Heart left ventricle (tissue), 16 donors: ENCODE data around the gene TNPO2. TPM values are rescaled to one million over a fixed set of nuclear protein-coding genes. Genes with fewer than 3 reads are reported as not detected.

Source experiments
- ATAC-seq, 4 donors: fragments of 200-7000 bp; cut with Tn5 transposase; one replicate each; pipeline ENCODE4 v1.9.1; 2020 to 2022; ENCODE audit warnings: moderate library complexity in 4 of 4, mild to moderate bottlenecking in 3 of 4, moderate number of reproducible peaks in 1 of 4
- DNase-seq, 5 donors: peaks; one replicate each; pipeline ENCODE4 v3.0.0-alpha.2; 2020
- H3K27ac ChIP-seq, 12 donors: fragments of 200-600 bp; sonication (generic) in 4 of 12; one replicate each; pipeline versions ENCODE4 v1.5.0 to v1.8.0; 2016 to 2022; ENCODE audit warnings: mild to moderate bottlenecking in 2 of 12
- H3K27me3 ChIP-seq, 9 donors: fragments of 200-600 bp; sonication (generic) in 2 of 9; one replicate each; pipeline versions ENCODE4 v1.5.1 to v1.8.0; 2016 to 2022; ENCODE audit warnings: mild to moderate bottlenecking in 3 of 9
- H3K36me3 ChIP-seq, 9 donors: fragments of 200-600 bp; sonication (generic) in 2 of 9; one replicate each; pipeline versions ENCODE4 v1.5.0 to v1.8.0; 2018 to 2022; ENCODE audit warnings: mild to moderate bottlenecking in 2 of 9
- H3K4me1 ChIP-seq, 12 donors: fragments of 200-600 bp; sonication (generic) in 4 of 12; one replicate each; pipeline versions ENCODE4 v1.5.0 to v1.8.0; 2016 to 2022; ENCODE audit warnings: mild to moderate bottlenecking in 3 of 12
- H3K4me3 ChIP-seq, 12 donors: fragments of 200-600 bp; sonication (generic) in 4 of 12; one replicate each; pipeline versions ENCODE4 v1.5.0 to v1.8.0; 2017 to 2022; ENCODE audit warnings: mild to moderate bottlenecking in 9 of 12, moderate library complexity in 4 of 12
- H3K9me3 ChIP-seq, 12 donors: fragments of 200-600 bp; sonication (generic) in 4 of 12; one replicate each; pipeline versions ENCODE4 v1.5.0 to v1.8.0; 2016 to 2022; ENCODE audit warnings: mild to moderate bottlenecking in 1 of 12
- POLR2A ChIP-seq, 2 donors: fragments of 450-650 bp; IDR thresholded peaks; one replicate each; pipeline ENCODE4 v1.6.1; 2017; ENCODE audit warnings: antibody characterized with exemption in 2 of 2, mild to moderate bottlenecking in 2 of 2, moderate library complexity in 2 of 2
- WGBS, 4 donors: extraction: QIAGEN DNeasy Blood & Tissue Kit in 2 of 4; methylation state at CpG; one replicate each; pipeline versions ENCODE4 v1.1.5 to v1.1.7; 2013 to 2018; 5-methylcytosine and 5-hydroxymethylcytosine counted together
- intact Hi-C, 10 donors: fragments of 100-400 bp; cut with DNase I; formaldehyde crosslinking; loops; one replicate each; pipeline versions ENCODE4 v1.11.1 to v1.14.2; 2022
- polyA plus RNA-seq, 2 donors: library from polyadenylated mRNA; stranded (reverse); fragments of 200-250 nt; gene quantifications; one replicate each; pipeline ENCODE4 v1.2.3, GENCODE V29; 2013
- total RNA-seq, 9 donors: library from RNA; depleted of rRNA in 2 of 9; stranded (reverse); fragments of >200 nt in 2 of 9; fragmentation: NEBNext Ultra II Directional in 3 of 9; extraction: Animal tissue kit (Norgen Biotek cat#: 25700) in 3 of 9; gene quantifications; one replicate each; pipeline versions ENCODE4 v1.1.0 to v1.2.4, GENCODE V29; 2016 to 2023
- TF ChIP-seq, protein P1 (sequence below), 12 donors: fragments of 200-600 bp; sonication (generic) in 4 of 12; IDR thresholded peaks; one replicate each; pipeline versions ENCODE4 v1.5.0 to v1.8.0; 2018 to 2022; ENCODE audit warnings: antibody characterized with exemption in 12 of 12, mild to moderate bottlenecking in 5 of 12
- donor health status: ischemic (EF 13 %, LVEDD 7.1; RV severe dilation, severe dysfunction).
- donor health status: healthy with polysubstance abuse.
- donor health status: DM: no; HTN: yes; CAD: no.
- donor health status: DM: no; HTN: no; CAD: no.
- donor health status: ischemic (EF 25% LVEDD 6.9; RV normal size, moderate dysfunction).
- donor health status: ischemic (EF 25% LVEDD 5.7; RV mildly dilated, moderate dysfunction).
- donor health status: healthy.
- donor health status: DM: yes; HTN: yes; CAD: no.
- donor health status: ischemic (EF 35%, LVEDD 5.7; RV mildly dilated, moderate dysfunction).
- donor health status: nonischemic (EF 11% LVEDD 7.7; RV severe dilation, severe dysfunction).
- donor health status: DM: yes; HTN: yes; CAD: no.
- donor health status: PGD.
- donor health status: ischemic (EF 29% LVEDD 5.4; RV normal size, mild dysfunction).
- donor health status: nonischemic (EF 23%, LVEDD 6.1; RV moderate dilation, normal function).

TNPO2 gene
- total and polyA plus RNA-seq, 11 donors: 18.0 to 57.4 (median 37.0) TPM

GRCh38 chr19:12696366-12697335 is 27.1 kb downstream of the TNPO2 start, which contains the start of gene FBXW9:
Gene FBXW9 (minus strand): TSS chr19:12696631. CDS start chr19:12696581, 50 bp downstream.
- intact Hi-C loops: no loop called here
- peak within 1 kb of the TSS; percentile 57 to 98 (median 88) for H3K4me3 ChIP-seq
- peak; percentile 95 to 97 (median 96) for DNase-seq
- TF ChIP-seq, protein P1, sequence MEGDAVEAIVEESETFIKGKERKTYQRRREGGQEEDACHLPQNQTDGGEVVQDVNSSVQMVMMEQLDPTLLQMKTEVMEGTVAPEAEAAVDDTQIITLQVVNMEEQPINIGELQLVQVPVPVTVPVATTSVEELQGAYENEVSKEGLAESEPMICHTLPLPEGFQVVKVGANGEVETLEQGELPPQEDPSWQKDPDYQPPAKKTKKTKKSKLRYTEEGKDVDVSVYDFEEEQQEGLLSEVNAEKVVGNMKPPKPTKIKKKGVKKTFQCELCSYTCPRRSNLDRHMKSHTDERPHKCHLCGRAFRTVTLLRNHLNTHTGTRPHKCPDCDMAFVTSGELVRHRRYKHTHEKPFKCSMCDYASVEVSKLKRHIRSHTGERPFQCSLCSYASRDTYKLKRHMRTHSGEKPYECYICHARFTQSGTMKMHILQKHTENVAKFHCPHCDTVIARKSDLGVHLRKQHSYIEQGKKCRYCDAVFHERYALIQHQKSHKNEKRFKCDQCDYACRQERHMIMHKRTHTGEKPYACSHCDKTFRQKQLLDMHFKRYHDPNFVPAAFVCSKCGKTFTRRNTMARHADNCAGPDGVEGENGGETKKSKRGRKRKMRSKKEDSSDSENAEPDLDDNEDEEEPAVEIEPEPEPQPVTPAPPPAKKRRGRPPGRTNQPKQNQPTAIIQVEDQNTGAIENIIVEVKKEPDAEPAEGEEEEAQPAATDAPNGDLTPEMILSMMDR (IDR thresholded peaks at IDR 0.05): no peak
- peak in 1 of 2 donors; percentile 66 for TF ChIP-seq POLR2A (IDR thresholded peaks at IDR 0.05)
- peaks cover 0 to 37% (median 27%) of the 10 kb centered on the region in 9 donors for H3K36me3 ChIP-seq
- ATAC-seq: peak; percentile 91 to 95 (median 93)
- H3K27me3 ChIP-seq: no peaks in the 10 kb centered on the region
- peak within 1 kb of the TSS; percentile 41 to 91 (median 84) for H3K27ac ChIP-seq
- WGBS, 4 donors: 7 to 12% (median 8%) methylated on average over 33 to 59 of the region's 59 CpGs
- peaks cover 0 to 22% (median 13%) of the 10 kb centered on the region in 12 donors for H3K4me1 ChIP-seq
- no peaks in the 10 kb centered on the region for H3K9me3 ChIP-seq

DNA sequence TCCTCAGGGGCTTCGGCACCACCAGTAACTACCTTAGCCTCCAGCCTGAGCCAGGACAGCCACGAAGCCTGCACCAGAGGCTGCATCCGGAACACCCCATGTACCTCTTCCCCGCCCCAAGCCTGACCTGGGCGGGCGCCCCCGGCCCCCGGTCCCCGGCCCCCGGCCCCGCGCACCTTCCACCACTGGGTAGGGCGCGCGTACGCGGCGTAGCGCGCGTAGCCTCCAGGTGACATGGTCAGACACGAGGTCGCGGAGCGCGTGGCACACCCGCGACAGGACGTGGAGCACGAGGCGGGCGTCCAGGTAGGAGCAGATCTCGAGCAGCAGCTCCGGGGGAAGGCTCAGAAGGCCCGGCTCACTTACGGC is 27.8 kb downstream of the TNPO2 start:
- Histone ChIP-seq H3K4me3 (peak overlapping the region; percentile 57 to 98 (median 88)), H3K27me3 (no peaks in the 10 kb centered on the region), H3K4me1 (peaks cover 0 to 22% (median 13%) of the 10 kb centered on the region in 12 donors), H3K9me3 (no peaks in the 10 kb centered on the region), H3K36me3 (peaks cover 0 to 31% (median 21%) of the 10 kb centered on the region in 9 donors), H3K27ac (peak overlapping the region in 7 of 12 donors; percentile 71 to 91 (median 87))
- DNase-seq: no peak
- TF ChIP-seq, protein P1 (IDR thresholded peaks at IDR 0.05): no peak
- TF ChIP-seq POLR2A (IDR thresholded peaks at IDR 0.05): no peak
- 3 to 11% (median 3%) methylated on average over 10 to 36 of the region's 36 CpGs for WGBS, 4 donors
- intact Hi-C loops: no loop called here
- peak in 2 of 4 donors; percentile 7 to 30 for ATAC-seq

GRCh38 chr19:12695514-12695913 is 28.2 kb downstream of the TNPO2 start:
- Histone ChIP-seq H3K27ac (no peak overlapping the region), H3K4me3 (peak overlapping the region in 11 of 12 donors; percentile 61 to 98 (median 88)), H3K4me1 (peaks cover 0 to 22% (median 13%) of the 10 kb centered on the region in 12 donors), H3K36me3 (peaks cover 0 to 26% (median 16%) of the 10 kb centered on the region in 9 donors), H3K27me3 (no peaks in the 10 kb centered on the region), H3K9me3 (no peaks in the 10 kb centered on the region)
- intact Hi-C loops: no loop called here
- no peak for ATAC-seq
- 67 to 89% (median 81%) methylated on average over 1 of the region's 1 CpG for WGBS, 4 donors
- no peak for DNase-seq
- TF ChIP-seq POLR2A (IDR thresholded peaks at IDR 0.05): no peak
- TF ChIP-seq, protein P1 (IDR thresholded peaks at IDR 0.05): no peak

DNA sequence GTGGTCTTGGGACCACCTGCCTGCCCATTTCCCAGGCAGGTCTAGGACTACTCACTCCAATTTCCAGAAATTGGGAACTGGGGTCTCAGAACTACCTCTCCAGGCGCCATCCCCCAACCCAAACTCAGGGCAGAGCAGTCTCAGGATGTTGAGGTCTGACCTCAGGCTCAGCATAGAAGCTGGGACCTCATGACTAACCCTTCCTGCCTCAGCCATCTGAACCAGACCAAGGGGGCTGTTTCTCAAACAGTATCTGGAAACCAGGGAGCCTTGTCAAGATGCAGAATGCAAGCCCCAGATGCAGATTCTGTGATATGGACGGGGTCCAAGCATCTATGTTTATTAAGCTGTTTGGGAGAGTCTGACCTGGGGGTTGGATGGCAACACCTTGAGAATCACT is 28.6 kb downstream of the TNPO2 start:
- H3K36me3 ChIP-seq: peaks cover 0 to 22% (median 12%) of the 10 kb centered on the region in 9 donors
- TF ChIP-seq, protein P1 (IDR thresholded peaks at IDR 0.05): no peak
- no peak for TF ChIP-seq POLR2A (IDR thresholded peaks at IDR 0.05)
- ATAC-seq (no peak), DNase-seq (no peak)
- H3K4me3 ChIP-seq: peak overlapping the region in 2 of 12 donors; percentile 97 to 98
- H3K4me1 ChIP-seq: peaks cover 0 to 22% (median 13%) of the 10 kb centered on the region in 12 donors
- no peaks in the 10 kb centered on the region for H3K27me3 ChIP-seq
- no peak overlapping the region for H3K27ac ChIP-seq
- intact Hi-C loops: no loop called here
- 66 to 95% (median 79%) methylated on average over 2 of the region's 2 CpGs for WGBS, 4 donors
- H3K9me3 ChIP-seq: no peaks in the 10 kb centered on the region
